GM21825 (cell line): ENCODE data around the gene SYCE1L.
A peak's percentile ranks its signal among the peaks of the same experiment; 100 is the strongest.
"Not testable (repeated sequence)": the region's sequence is repeated elsewhere in the genome, so short reads cannot be mapped to it uniquely, and the experiment has no call there.

Source experiments
- ATAC-seq: cut with Tn5 transposase; IDR thresholded peaks from one replicate; pipeline ENCODE4 v1.9.1; 2021; ENCODE audit warnings: mild to moderate bottlenecking, moderate library complexity; ENCODE audit not compliant: unreplicated experiment

SYCE1L gene, protein sequence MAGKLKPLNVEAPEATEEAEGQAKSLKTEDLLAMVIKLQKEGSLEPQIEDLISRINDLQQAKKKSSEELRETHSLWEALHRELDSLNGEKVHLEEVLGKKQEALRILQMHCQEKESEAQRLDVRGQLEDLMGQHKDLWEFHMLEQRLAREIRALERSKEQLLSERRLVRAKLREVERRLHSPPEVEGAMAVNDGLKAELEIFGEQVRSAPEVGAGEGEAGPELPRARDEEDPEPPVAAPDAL

DNA sequence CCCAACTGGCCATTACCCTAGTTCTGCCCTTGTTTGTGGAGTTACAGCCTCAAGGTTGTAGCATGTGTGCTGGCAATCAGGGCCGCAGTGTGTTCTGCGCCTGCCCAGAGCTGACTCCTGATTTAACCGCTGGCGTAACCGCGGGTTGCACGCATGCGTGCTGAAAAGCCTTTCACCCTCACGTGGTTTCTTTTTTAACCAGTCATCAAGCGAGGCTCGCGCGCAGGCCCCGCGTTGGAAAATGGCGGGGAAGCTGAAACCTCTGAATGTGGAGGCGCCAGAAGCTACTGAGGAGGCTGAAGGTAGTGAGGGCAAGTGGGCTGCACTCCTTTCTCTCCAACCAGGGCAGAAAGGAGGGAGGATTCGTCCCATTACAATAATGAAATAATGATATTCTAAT, at the start of gene SYCE1L:
Gene SYCE1L, plus strand, starts transcription at position 198 of the 400 bp plus-strand sequence. Its CDS starts 44 bp downstream, at position 242.
- ATAC-seq = no peak

DNA sequence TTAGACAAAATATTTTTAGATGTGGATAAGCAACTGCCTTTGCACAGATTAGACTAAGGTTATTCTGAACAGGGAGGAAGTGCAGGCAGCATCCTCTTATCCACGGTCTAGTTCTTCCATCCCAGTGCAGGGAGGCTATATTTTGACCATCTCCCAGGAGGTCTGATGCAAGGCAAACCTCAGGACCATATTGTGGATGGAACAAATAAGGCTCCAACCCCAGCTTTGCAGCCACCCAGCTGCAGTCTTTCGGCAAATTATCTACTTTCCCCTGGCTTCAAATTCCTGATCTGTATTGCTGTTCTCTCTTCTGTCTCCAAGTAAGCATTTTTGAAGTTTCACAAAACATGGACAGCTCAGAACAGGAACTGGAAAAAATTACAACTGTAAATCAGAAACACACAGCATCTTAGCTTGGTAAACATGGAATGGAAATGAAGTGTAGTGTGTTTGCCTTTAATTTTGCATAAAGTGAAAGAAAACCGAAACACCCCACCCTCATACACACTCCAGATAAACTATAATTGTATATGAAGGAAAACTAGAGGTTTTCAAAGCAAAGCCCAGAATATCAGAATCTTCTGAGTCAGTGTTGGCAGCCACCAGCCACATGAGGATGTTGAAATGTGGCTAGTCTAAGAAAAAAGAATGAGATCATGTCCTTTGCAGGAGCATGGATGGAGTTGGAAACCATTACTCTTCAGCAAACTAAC, 41.7 kb upstream of the SYCE1L start:
- ATAC-seq = no peak

DNA sequence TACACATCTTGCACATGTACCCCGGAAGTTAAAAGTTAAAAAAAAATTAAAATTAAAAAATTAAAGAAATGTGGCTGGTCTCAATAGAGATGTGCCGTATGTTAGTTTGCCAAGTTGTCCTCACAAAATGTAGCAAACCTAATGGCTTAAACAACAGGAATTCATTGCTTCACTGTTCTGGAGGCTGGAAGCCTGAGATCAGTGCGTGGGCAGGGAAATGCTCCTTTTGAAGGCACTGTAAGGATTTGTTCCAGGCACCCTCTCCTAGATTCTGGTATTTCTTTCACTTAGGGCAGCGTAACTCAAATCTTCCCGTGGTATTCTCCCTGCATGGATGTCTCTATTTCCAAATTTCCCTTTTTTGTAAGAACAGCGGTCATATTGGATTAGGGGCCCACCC, 40.9 kb upstream of the SYCE1L start:
- no peak for ATAC-seq

DNA sequence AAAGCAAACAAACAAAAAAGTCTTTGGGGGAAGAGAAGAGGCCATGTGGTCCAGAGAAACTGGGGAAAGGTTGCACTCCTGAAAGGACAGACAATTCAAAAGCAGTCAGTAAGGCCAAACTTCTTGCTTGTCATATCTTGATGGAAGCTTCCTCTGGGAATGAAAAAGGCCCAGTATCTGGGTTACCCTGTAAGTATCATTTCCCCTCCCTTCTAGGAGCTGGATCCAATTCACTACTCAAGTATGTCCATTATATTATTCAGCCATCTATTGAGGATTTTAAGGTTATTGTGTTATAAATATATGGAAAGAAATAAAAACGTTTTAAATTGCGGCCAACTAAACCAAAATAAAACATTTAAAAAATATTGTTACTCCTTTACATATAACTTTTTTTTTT, 34.2 kb upstream of the SYCE1L start:
- no peak for ATAC-seq

DNA sequence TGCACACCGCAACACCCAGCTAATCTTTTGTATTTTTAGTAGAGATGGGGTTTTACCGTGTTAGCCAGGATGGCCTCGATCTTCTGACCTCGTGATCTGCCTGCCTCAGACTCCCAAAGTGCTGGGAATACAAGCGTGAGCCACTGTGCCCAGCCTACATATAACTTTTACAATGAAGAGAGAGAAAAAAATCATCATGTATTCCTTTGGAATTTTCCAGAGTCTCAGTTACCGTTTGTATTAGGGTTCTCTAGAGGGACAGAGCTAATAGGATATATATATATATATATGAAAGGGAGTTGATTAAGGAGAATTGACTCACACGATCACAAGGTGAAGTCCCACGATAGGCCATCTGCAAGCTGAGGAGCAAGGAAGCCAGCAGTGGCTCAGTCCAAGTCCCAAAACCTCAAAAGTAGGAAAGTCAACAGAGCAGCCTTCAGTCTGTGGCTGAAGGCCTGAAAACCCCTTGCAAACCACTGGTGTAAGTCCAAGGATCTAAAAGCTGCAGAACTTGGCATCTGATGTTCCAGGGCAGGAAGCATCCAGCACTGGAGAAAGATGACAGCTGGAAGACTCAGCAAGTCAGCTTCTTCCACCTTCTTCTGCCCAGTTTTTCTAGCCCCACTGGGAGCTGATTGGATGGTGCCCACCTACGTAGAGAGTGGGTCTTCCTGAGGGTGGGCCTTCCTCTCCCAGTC, 33.5 kb upstream of the SYCE1L start:
- not testable (repeated sequence) for ATAC-seq

DNA sequence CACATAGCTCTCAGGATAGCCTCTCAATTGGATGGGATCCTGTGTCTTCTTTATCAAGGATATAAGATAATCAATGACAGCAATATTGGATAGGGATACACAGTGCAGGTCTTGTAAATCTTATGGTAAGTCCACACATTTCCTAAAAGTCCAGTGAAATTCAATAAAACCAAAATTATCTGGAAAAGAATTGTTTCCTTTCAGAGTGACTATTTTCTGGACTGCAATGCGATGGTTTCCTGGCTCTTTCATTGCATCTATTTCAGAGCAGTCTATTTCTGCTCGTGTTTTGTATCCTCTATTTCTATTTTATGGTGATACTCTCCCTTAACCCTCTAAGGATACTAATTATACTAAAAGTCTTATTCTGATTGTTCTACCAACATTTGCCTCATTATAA, 32.5 kb upstream of the SYCE1L start:
- no peak for ATAC-seq

DNA sequence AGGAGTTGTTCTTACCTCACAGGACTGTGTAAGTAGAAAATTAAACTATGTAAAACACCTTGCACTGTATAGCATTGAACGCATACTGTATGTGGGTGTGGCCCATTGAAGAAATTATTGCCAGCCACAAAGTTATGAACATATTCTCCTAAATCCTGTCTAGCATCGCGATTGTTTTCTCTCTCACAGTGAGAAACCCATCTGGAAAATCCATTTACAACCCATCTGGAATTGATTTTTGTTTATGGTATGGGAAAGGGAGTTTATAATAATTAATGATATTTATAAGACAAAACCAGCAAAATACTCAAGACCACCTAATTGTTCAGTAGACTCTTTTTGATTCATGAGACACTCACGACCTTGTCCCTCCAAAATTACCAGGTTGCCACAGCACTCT, 30.3 kb upstream of the SYCE1L start:
- ATAC-seq = no peak

DNA sequence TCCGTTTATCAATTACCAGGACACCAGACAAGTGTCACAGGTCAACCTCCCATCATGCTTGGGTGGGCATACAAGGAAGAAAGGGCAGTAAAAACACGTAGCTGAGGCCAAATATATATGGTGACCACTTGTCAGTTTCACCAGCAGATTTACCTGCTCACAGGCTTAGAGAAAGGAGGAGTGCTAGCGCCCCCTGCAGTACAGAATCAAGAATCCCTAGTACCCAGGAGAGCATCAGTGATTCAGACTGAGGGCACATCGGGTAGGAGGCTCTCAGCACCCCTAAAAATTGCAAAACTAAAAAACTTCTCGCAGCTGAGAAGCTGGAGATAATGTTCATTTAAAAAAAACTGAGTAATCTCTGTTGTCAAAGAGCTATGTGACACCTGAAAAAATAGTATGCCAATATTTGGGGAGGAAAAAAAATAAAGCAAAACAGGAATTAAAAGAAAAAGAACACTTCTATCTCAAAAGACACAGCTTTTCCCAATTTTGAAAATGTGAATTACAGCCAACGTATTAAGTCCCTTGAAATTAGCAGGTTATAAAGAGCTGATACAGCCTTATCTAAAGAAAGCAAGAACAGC, 29.5 kb upstream of the SYCE1L start:
- ATAC-seq = peak; percentile 76

DNA sequence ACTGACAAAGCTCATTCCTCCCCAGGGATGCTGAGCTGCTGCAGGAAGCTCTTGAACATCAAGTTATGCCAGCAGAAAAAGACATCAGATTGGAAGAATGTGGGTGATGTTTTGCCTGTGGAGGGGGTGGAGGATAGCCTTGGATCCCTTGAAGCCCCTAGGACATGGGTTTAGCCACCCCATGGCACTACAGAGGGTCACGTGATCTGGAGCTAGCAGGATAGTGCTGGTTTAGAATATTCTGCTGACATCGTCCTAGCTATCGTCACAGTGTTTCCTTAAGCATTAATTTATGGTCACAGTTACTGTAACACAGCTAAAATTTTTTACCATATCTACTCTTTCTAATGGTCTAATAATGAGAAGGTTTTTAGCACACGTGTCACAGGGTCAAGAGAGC, 28.4 kb upstream of the SYCE1L start:
- no peak for ATAC-seq

DNA sequence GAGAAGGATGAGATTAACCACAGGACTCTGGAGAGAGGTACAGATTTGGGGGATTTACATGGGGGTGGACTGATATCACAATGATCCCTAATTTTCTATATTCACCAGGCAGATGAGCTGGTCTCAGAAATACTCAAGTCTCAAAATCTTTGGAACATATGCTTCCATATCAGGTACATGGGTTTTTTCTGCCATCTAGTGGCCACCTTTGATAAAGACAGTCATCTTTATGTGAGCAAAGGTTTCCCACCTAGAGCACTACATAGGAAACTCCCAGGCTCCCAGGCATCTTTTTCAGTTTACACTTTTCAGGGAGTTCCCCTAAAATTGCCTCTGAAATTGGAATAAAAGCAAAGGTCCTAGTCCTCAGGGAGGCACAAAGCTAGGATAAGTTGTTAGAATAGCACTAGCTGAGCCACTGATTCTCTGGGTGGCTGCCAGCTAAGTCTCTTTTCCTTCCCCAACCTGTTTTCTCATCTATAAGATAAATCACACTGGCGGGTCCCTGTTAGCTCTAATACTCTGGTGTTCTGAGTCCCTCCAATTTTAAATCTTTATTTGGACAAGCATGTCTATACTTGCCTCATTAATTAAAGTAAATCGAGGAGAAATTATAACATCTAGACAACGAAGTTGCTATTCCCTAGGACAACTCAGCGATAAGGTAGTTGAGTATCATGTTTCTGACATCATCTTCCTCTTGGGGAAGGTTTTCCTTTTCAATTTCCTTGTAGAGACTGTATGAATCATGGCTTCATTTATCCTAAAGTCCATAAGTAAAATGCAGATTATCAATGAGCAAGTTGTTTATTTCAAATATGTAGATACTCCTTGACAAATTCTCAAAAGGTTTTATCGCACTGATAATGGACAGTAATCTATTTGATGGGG, 27.2 kb upstream of the SYCE1L start:
- peak; percentile 83 for ATAC-seq

DNA sequence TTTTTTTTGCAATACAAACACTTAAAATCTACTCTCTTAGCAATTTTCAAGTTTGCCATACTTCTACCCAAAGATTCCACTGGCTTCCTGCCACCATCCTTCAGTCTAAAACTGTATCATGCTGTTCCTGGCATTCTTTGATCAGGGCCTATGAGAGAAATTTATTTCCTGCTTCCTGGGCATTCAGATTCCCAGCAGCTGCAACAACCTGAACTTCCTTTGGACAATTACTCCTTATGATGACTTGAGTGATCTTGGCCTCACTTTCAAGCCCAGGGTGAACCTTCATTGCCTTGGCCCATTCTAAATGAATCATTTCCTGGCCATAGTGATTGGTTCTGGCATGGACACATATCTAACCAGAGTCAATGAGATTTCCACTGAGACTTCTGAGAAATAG, 26.3 kb upstream of the SYCE1L start:
- no peak for ATAC-seq

DNA sequence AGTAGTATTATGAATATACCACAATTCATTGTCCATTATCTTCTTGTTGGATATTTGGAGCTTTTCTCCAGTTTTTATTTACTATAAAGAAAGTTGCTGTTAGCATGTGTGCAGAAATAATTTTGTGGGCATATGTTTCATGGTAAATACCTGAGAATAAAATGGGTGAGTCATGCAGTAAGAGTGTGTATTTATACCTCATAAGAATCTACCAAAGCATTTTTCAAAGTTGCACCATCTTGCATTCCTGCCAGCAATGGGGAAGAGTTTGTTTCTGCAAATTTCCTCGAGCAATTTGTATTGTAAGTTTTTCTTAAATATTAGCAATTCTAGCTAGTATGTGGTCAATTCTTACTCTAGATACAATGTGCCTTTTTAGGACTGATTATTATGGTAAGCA, 16.1 kb upstream of the SYCE1L start:
- no peak for ATAC-seq

DNA sequence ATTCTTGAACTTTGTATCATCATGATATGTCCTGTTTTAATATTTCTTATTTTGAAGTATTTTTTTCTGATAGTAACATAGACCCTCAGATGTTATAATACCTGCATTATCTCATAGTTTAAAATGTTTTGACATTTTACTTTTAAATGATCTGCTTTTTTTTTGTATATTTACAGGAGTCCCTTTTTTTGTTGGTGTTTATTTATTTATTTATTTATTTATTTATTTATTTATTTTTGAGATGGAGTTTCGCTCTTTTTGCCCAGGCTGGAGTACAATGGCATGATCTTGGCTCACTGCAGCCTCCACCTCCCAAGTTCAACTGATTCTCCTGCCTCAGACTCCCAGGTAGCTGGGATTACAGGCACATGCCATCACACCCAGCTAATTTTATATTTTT, 12.9 kb upstream of the SYCE1L start:
- not testable (repeated sequence) for ATAC-seq

DNA sequence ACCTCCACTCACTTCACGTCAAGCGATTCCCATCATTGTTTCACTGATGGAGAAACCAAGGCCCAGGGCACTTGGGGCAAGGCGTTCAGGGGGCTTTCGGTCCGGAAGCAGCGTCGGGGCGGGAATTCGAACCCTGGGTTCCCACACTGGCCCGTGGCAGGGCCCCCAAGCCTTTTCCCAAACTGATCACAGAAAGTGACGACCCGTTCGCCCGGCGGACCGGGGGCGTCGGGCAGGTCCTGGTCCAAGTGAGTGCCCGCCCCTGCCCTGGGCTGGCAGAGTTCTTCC, 9.1 kb upstream of the SYCE1L start:
- no peak for ATAC-seq

DNA sequence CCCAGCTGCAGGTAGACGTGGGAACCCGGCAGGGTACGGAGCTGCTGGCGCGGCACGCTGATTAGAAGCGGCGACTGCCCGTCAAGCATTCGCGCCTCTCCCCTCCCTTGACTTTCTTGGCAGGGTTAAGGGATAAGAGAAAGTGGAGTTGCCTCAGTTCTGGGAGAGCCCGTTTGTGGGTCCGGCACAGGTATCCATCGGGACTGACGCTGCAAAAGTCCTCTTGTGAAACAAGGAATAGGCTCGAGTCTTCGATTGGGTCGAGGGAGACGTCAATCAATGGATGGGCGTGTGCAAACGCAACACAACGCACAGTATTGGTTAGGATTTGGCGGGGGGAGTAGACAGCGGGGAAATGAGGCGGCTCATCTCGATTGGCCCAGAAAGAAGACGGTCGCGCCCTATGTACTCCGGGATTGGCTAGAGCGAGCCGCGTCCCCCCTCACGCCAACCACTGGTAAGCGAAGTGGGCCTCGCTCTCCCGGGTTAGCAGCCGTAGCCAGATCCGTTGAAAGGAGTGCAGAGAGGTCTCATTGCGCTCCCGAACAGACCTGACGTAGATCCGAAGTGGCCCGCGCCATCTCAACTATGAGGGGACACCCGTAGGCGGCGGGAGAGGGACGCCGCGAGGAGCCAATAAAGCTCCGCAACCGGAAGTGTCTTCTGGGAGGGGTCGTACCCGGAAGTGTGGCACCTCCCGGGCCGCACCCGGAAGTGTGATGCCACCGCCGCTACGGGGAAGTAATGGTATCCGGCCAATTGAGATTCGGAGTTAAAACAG, 8.5 kb upstream of the SYCE1L start, which contains the start of gene MON1B:
Gene MON1B, plus strand, starts transcription at position 713 of the 781 bp plus-strand sequence. CDS start 296 bp downstream, outside the sequence.
- peak; percentile 96 for ATAC-seq

DNA sequence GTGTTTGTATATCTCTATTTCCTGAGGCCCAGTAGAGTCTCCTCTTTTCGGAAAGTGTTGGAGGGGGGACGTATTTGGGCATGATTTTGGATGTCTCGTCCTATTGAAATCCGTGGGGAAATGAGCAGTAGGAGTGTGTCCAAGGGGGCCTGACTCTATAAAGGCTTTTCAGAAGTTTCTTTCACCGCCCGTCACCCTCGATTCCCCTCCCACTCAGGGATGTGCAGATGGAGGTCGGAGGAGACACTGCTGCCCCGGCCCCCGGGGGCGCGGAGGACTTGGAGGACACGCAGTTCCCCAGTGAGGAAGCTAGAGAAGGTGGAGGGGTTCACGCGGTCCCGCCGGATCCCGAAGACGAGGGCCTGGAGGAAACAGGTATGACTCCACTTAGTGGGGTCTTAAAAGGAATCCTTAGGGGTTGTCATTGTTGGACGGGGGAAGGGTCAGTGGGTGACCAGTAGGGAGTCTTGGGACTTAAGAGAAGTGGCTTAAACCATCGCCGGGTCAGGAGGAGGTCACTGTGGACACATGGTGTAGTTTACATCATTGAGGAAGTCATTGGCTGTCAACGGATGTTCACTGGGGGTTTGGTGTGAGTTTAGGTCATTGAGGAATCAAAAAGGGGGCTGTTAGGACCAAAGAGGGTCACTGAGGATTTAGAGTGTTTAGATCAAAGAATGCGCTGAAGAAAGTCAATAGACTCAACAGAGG, 7.8 kb upstream of the SYCE1L start:
- no peak for ATAC-seq

DNA sequence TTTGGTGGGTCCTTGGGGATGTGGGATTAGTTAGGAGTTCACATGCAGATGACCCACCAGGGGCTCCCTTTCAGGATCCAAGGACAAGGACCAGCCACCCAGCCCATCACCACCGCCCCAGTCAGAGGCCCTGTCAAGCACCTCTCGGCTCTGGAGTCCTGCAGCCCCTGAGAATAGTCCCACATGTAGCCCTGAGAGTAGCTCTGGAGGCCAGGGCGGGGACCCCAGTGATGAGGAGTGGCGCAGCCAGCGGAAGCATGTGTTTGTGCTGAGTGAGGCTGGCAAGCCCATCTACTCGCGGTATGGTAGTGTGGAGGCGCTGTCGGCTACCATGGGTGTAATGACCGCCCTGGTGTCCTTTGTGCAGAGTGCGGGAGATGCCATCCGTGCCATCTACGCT, 5.8 kb upstream of the SYCE1L start:
- ATAC-seq = no peak

DNA sequence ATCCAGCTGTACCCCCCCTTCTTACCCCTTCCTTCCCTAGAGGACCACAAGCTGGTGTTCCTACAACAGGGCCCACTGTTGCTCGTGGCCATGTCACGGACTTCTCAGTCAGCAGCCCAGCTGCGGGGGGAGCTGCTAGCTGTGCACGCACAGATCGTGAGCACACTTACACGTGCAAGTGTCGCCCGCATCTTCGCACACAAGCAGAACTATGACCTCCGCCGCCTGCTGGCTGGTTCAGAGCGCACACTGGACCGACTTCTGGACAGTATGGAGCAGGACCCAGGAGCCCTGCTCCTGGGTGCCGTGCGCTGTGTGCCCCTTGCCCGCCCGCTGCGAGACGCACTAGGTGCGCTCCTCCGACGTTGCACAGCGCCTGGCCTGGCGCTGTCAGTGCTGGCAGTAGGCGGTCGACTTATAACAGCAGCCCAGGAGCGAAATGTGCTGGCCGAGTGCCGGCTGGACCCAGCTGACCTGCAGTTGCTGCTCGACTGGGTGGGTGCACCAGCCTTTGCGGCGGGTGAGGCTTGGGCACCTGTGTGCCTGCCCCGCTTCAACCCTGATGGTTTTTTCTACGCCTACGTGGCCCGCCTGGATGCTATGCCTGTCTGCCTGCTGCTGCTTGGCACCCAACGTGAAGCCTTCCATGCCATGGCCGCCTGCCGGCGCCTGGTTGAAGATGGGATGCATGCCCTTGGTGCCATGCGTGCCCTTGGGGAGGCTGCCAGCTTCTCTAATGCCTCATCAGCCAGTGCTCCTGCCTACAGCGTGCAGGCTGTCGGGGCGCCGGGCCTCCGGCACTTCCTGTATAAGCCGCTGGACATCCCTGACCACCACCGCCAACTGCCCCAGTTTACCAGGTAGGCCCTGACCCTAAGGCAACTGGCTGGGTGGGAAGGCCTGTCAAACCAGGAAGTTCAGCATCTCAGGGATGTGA, 4.6 kb upstream of the SYCE1L start:
- no peak for ATAC-seq
